ENCODE results near the gene RTBDN.

The RTBDN gene

DNA sequence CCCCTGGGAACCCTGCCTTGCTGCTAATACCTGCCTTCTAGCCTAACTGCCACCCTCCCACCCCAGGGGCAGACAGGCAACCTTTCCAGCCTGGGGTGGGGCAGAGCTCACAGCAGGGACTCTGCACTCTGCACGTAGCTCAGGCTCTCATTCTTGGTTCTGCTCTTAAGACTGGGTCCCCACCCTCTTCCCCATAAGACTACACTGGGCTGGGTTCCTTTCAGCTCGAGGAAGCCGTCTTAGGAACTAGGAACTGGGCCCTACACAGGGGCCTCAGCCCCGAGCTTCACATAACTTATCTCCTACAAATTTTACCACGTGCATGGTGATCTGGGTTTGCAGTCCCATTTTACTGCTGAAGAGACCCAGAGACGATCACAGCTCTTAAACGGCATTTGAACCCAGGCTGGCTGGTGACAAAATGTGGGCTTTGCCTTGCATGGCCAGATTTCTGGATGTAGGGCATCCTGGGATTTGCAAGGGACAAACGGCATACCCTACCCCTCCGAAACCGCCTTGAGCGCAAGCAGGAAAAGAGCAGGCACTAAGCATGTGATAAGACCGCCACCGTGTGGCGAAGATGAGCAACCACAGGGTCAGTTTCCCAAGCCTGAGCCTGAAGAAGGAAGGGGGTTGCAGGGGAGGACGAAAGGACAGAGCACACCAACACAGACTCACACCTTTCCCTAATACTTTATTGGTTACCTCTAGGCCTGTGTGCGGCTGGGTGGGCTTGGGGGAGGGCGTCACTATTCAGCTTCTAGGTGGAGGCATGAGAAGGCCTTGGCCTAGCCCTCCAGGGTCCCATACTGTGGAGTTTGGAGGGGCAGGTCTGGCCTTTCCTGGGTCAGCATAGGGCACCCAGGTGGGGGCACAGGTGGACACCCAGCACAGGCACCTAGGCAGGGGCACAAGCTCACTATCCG, 38.0 kb downstream of the RTBDN start:
- DNase-seq: peak; percentile 87
- in situ Hi-C loops (cut with MboI; ENCODE audit: low pct_unique_long_range_greater_than_20kb, low sequenced_read_pairs): no loop called here

- DNase-seq: no peak
- in situ Hi-C loops (cut with MboI; ENCODE audit: low pct_unique_long_range_greater_than_20kb, low sequenced_read_pairs): no loop called here
Observed at GRCh38 chr19:12794971-12795381, 39.4 kb downstream of the RTBDN start.

GRCh38 chr19:12794196-12794941, 40.0 kb downstream of the RTBDN start:
- in situ Hi-C loops (cut with MboI; ENCODE audit: low pct_unique_long_range_greater_than_20kb, low sequenced_read_pairs): no loop called here
- DNase-seq: no peak

DNA sequence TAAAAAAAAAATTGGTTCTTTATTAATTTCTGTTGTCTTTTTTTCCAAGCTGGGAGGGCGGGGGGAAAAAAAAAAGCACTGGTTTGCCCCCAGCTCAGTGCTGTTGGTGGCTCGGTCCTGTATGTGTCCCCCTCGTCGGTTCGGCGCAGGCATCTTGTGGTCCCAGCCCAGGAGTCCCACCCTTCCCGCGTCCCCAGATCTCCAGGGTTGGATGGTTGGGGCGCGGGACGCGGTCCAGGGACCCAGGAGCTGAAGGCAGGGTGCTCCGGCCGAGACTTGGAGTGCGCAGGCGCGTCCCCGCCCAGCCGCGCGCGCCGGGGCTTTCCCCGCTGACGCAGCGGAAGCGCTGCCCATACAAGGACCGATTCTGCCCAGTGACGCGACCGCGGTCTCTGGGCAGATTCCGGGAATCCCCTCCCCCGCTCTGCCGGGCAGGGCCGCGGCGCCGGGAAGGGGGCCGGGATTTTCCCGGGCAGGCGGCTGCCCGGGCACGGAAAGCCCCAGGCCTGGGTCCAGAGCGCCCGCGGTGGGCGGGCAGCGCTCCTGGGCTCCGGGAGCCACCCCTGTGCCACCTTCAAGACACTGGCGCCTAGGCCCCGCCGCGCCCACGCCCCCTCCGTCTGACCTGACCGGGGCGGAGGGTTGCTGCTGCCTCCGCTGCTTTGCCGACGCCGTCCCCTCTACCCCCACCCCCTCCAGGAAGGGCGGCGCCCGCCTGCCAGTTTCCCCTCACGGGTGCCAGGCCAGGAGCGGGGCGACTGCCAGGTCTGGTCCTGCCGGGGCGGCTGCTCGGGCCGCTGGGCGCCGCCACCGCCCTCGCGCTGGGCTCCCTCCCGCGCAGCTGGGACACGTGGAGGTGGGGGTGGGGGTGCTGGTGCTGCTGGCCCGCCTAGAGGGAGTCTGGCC, 40.8 kb downstream of the RTBDN start:
- peak; percentile 90 for DNase-seq
- in situ Hi-C loops (cut with MboI; ENCODE audit: low pct_unique_long_range_greater_than_20kb, low sequenced_read_pairs): no loop called here

DNA sequence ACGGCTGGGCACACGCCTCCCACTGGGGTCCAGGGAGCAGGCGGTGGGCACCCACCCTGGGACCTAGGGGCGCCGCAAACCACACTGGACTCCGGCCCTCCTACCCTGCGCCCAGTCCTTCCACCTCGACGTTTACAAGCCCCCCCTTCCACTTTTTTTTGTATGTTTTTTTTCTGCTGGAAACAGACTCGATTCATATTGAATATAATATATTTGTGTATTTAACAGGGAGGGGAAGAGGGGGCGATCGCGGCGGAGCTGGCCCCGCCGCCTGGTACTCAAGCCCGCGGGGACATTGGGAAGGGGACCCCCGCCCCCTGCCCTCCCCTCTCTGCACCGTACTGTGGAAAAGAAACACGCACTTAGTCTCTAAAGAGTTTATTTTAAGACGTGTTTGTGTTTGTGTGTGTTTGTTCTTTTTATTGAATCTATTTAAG, 41.5 kb downstream of the RTBDN start:
- in situ Hi-C loops (cut with MboI; ENCODE audit: low pct_unique_long_range_greater_than_20kb, low sequenced_read_pairs): no loop called here
- no peak for DNase-seq

DNA sequence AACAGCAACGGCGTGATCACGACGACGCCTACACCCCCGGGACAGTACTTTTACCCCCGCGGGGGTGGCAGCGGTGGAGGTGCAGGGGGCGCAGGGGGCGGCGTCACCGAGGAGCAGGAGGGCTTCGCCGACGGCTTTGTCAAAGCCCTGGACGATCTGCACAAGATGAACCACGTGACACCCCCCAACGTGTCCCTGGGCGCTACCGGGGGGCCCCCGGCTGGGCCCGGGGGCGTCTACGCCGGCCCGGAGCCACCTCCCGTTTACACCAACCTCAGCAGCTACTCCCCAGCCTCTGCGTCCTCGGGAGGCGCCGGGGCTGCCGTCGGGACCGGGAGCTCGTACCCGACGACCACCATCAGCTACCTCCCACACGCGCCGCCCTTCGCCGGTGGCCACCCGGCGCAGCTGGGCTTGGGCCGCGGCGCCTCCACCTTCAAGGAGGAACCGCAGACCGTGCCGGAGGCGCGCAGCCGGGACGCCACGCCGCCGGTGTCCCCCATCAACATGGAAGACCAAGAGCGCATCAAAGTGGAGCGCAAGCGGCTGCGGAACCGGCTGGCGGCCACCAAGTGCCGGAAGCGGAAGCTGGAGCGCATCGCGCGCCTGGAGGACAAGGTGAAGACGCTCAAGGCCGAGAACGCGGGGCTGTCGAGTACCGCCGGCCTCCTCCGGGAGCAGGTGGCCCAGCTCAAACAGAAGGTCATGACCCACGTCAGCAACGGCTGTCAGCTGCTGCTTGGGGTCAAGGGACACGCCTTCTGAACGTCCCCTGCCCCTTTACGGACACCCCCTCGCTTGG, 42.1 kb downstream of the RTBDN start:
- DNase-seq: peak; percentile 79
- in situ Hi-C loops (cut with MboI; ENCODE audit: low pct_unique_long_range_greater_than_20kb, low sequenced_read_pairs): no loop called here

DNA sequence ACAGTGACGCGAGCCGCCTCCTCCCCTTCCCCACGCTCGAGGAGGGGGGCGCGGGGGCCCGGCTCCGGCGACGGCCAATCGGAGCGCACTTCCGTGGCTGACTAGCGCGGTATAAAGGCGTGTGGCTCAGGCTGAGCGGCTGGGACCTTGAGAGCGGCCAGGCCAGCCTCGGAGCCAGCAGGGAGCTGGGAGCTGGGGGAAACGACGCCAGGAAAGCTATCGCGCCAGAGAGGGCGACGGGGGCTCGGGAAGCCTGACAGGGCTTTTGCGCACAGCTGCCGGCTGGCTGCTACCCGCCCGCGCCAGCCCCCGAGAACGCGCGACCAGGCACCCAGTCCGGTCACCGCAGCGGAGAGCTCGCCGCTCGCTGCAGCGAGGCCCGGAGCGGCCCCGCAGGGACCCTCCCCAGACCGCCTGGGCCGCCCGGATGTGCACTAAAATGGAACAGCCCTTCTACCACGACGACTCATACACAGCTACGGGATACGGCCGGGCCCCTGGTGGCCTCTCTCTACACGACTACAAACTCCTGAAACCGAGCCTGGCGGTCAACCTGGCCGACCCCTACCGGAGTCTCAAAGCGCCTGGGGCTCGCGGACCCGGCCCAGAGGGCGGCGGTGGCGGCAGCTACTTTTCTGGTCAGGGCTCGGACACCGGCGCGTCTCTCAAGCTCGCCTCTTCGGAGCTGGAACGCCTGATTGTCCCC, 42.9 kb downstream of the RTBDN start, which contains the start of gene JUNB:
JUNB (plus strand) TSS at position 142 of the 706 bp plus-strand sequence; CDS start at position 428, 286 bp downstream.
- in situ Hi-C loops (cut with MboI; ENCODE audit: low pct_unique_long_range_greater_than_20kb, low sequenced_read_pairs): no loop called here
- DNase-seq: peak; percentile 94

DNA sequence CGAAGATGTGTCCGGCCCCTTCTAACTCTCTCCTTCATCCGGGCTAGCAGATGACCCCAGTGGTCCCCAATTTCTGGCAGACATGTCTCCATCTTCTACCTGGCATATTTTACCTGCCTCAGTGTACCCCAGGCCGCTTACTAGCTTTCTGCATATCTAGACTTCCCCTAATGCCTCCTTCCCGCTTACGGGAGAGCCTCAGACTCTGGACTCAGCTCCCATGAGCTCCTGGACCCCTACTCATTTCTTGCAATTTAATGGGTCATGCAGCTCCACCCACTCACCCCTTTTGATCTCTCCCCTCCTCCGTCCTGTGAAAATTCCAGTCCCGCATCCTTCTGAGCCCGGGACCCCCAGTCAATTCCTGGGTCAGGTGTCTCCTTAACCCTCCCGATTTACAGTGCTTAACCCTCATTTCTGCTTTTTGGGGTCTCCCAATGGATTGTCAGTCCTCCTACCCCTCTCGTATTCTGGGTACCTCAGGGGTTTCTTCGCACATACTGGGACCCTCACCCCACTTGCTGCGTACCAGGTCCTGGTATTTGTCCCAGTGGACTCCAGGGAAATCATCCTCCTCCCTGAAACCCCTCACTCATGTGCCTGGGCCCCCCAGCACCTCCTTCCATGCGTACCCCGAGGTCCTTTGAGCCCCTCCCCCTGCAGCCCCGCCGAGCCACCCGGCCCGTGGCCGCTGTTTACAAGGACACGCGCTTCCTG, 43.6 kb downstream of the RTBDN start:
- in situ Hi-C loops (cut with MboI; ENCODE audit: low pct_unique_long_range_greater_than_20kb, low sequenced_read_pairs): no loop called here
- DNase-seq: no peak

DNA sequence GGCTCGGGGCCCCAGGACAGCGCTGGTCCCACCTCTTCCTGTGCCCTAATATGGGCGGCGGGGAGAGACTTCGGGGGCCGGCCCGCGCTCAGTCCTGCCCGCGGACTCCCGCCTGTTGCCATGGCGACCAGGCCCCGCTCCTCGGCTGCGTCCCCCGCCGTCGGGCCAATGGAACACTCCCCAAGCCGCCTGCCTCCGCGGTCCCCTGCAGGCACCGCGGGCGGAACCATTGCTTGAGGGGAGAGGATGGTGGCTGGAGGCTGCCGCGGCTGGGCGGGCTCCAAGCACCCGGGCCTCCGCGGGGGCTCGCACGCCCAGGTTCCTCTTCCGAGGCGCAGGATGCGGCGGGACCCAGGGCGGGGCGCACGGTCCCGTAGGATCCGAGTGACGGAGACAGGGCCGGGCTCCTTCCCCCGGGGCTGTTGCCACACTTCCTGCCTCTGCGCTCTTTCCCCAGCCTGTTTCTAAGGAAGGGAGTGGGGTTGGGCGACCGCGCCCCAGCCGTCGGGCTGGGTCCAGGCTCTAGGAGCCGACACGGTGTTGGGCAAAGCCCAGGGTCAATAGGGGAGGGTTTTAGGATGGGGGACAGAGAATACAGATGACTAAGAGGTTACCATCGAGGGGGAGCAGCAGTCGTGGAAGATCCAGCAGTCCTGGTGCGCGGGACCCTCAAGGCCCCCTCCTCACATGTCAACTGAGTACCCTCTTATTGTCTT, 44.3 kb downstream of the RTBDN start:
- peak; percentile 98 for DNase-seq
- in situ Hi-C loops (cut with MboI; ENCODE audit: low pct_unique_long_range_greater_than_20kb, low sequenced_read_pairs): no loop called here

DNA sequence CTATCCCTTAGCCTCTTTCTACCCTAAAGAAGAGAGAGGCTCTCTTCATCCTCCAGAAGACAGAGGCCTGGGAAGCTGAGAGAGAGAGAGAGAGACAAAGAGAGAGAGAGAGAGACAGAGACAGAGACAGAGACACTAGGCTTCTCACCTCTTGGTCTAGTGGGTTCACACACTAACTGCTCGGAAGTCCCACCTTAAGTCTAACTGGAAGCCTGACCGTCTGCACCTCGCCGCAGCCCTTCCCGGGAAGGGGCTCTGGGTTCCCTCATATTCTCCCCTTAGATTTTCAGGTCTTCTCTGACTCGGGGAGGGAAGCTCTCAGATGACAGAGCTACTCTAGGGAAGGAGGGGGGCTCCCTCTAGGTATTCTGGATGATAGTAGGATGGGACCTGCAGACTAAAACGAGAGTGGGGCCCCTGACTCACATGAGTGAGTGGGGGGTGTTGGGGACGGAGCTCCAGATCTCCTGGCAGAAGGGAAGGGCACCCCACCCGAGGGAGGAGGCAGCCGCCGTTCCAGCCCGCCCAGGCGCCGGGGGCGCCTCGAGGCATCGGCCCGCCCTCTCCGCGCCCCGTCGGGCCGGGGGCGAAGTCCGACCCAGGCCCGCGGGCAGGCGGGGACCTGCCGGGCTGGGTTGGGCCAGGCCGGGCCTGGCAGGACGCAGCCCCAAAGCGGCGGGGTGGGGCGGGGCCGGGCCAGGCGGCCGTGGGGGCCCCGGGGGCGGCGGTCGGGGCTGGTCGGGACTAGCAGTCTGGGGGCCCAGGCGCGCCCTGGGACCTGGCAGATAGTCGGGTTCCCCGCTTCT, 45.1 kb downstream of the RTBDN start:
- no peak for DNase-seq
- in situ Hi-C loops (cut with MboI; ENCODE audit: low pct_unique_long_range_greater_than_20kb, low sequenced_read_pairs): no loop called here

DNA sequence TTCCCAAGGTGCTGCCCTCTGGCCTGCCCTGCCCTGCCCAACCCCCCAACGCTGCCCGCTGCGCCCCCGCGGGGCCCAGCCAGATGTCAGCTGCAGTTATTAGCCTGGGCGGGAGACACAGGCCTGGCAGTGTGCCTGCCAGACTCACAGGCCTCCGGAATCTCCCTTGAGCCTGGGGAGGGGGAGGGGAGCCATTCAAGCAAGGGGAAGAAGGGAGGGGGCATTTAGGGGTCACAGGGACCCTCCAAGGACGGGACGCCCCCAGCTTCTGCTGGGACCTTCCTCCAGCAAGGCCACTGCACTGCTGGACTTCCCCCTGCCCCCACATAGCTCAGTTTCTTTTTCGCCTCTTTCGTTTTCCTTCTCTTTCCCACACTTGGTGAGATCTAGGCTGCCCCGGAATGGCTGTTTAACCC, 45.7 kb downstream of the RTBDN start:
- in situ Hi-C loops (cut with MboI; ENCODE audit: low pct_unique_long_range_greater_than_20kb, low sequenced_read_pairs): no loop called here
- DNase-seq: peak; percentile 52

DNA sequence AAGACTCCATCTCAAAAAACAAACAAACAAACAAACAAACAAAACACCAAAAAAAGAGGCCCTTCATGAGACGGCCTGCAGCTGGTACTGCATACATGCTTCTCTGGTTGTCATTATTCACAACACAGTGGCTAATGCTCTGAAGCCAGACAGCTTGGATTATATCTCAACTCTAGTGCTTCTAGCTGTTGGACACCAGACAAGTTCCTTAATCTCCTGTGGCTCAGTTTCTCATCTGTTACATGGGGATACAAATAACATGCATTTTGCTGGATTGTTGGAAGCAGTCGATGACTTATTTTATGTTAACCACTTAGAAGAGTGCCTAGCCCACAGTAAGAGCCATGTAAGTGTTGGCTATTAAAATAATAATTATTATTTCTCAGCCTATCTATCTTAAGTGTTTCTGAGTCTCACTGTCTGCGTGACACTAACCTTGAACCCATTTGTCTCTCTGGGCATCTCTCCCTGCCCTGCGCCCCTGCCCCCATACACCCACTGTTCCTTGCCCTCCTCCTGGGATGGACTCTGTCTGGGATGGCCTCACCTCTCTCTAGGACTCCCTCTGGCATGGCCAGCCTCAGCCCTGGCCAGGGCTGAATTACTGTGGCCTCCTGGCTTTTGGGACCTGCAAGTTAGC, 46.2 kb downstream of the RTBDN start:
- in situ Hi-C loops (cut with MboI; ENCODE audit: low pct_unique_long_range_greater_than_20kb, low sequenced_read_pairs): no loop called here

GRCh38 chr19:12787458-12787857, 46.9 kb downstream of the RTBDN start:
- no peak for DNase-seq
- in situ Hi-C loops (cut with MboI; ENCODE audit: low pct_unique_long_range_greater_than_20kb, low sequenced_read_pairs): no loop called here

More for the DNA sequence above, 46.2 kb downstream of the RTBDN start:
- DNase-seq: no peak

DNA sequence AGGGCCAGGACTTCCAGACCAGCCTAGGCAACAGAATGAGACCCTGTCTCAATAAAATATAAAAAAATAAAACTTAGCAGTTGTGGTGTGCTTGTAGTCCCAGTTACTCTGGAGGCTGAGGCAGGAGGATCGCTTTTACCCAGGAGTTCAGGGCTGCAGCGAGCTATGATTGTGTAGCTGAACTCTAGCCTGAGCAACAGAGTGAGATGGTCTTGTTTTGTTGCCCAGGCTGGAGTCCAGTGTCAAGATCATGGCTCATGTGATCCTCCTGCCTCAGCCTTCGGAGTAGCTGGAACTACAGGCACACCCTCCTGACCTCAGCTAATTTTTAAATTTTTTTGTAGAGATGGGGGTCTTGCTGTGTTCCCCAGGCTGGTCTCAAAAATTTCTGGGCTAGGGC, 47.4 kb downstream of the RTBDN start:
- in situ Hi-C loops (cut with MboI; ENCODE audit: low pct_unique_long_range_greater_than_20kb, low sequenced_read_pairs): no loop called here

DNA sequence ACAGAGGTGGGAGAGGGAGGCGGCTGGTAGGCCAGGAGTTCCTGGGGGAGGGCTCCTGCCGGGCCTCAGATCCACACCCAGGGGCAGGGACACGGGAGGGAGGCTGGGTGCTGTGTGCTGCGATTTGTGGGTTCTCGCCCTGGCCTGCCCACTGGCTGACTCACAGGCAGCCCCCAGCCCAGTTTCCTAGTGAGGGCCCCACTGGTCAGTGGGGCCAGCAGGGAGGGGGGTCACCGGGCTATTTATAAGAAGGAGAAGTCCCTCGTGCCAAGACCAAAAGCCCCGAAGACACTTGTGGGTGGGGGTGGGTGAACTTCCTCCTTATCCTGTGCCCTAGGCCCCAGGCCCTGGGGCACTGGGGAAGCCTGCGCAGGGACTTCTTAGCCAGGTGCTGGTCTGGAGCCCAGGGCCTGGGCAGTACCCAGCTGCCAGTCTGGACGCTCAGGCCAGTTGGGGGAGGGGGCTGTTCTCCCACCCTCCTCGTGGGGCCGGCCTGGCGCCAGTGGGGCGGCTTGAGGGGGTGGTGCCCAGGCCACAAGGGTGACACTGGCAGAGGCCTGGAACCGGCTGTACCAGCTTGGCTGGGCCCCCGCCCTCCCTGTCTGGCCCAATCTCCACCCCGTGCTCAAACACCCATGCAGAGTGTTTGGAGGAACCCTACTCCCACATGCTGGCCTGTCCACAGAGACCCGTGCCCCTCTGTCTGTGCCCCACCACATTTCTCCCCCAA, 48.1 kb downstream of the RTBDN start:
- in situ Hi-C loops (cut with MboI; ENCODE audit: low pct_unique_long_range_greater_than_20kb, low sequenced_read_pairs): no loop called here
- peak; percentile 67 for DNase-seq

More for the DNA sequence above, 47.4 kb downstream of the RTBDN start:
- no peak for DNase-seq

Measured in KBM-7 (cell line).